ENCODE results near the gene ARHGEF7.
A peak's percentile ranks its signal among the peaks of the same experiment; 100 is the strongest.

Gene ARHGEF7

DNA sequence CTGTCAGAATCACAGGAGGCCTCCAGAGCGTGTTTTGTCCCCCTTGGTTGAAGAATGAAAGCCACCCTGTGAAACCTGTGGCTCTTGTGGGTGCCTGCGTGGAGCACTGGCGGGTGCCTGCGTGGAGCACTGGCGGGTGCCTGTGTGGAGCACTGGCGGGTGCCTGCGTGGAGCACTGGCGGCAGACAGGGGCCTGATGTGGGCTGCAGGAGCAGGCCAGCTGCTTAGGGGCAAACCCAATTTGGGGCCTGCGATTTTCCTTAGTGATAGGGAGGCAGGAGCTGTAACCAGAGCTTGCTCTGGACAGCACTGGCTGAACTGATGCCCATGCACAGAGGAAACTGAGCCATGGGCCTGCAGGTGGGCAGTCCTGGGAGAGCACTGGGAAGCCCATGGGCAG is 24.3 kb downstream of the ARHGEF7 start:
- no peak for DNase-seq (ENCODE audit: low read depth)

DNA sequence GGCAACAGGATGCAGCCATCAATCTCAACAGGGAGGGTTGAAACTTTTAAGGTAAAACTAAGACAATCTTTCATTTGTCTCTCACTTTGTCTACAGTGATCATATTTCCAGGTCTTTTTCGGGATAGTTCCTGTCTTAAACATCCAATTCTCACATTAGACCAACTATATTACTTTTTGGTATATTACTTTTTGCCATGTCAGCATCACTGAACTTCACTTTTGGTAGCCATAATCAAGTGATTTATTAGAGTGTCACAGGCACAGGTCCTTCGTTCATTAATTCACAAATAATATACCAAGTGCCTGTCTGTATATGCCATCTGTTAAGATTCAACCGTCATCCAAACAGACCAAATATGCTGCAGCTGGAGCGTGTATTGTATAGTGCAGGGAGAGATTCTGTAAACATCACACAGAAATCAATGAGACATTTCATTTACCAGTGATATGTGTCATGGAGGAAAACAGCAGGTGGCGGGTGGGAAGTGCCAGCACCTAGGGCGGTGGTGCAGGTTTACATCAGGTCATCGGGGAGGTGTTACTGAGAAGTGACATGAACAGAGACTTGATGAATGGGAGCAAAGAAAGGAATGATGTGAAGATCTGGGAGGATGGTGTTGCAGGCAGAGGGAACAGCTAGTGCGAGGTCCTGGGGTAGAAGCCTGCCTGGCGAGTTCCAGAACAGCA is 24.9 kb downstream of the ARHGEF7 start:
- DNase-seq (ENCODE audit: low read depth), result no peak

DNA sequence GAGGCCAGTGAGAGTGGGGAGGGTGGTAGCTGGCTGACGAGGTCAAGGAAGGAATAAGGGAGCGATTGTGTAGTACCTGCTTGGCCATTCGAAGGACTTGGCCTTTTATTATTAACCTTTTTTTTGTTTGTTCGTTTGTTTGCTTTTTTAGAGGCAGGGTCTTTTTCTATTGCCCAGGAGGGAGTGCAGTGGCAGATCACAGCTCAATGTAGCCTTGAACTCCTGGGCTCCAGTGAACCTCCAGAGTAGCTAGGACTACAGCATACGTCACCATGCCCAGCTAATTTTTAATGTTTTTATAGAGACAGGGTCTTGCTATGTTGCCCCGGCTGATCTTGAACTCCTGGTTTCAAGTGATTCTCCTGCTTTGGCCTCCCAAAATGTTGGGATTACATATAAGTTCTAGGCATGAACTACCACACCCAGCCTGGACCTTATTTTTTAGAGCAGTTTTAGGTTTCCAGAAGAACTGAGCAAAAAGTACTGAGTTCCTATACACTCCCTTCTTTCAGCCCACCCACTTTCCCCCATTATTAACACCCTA is 25.5 kb downstream of the ARHGEF7 start:
- no peak for DNase-seq (ENCODE audit: low read depth)

DNA sequence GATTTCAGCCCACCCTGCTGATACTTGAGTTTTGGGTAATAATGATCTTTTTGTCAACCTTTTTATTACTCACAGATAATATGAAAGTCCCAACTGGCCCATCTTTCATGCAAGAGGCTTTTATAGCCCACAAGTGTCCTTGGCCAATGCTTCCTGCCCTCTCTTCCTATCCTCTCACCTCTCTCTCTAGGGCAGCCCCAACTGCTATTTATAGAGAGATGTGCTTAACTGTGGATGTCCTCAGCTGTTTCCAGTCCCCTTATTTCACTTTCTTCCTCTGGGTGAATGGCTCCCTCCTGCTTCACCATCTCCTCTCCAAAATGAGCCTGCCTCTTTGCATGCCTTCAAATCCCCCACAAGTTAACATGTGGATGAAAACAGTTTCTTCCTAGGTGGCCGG is 27.4 kb downstream of the ARHGEF7 start:
- DNase-seq (ENCODE audit: low read depth), result no peak

DNA sequence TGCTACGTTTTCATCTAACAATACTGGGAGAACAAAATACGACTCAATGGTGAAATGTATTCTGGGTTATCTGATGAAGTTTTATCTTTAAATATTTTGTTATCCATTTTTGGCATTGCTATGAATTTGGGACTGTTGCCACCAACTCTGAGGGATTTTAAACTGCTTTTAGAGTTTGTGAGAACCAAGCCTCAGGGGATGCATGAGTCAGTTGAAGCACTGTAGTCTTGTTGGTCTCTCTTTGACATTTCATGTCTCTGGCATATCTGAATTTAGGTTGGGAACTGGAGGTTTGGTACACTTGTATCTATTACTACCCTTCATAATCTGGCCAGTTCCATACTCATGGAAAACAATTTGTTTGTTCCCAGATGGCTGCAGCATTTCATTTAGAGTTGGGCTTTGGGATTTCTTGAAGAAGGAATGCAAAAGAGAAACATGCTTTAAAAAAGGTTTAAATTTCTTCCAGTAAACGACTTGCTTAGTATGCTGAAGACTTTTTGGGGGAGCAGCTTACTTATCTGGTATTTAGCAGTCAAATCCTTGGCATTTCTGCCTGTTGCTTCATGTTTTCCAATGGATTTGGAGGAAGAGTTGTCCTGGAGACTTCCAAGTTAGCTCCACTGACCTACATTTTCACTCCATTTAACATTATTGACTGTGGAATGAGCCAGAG is 28.9 kb downstream of the ARHGEF7 start:
- DNase-seq (ENCODE audit: low read depth), result no peak

DNA sequence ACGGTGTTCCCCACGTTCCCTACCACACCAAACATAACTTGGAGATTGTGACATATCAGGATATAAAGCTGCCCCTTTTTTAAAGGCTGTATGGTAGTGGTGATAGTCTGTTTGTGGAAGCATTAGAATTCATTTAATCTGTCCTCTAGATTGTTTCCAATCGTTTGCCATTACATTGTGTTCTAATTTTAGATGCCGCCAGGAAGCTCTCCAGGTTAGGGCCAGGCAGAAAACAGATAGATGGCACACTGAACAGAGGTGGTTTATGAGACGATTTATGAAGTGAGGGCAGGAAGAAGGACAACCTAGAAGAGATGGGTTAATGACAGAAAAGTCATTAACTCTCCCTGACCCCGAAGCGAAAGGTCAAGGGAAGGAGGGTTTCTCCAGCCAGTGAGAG is 30.0 kb downstream of the ARHGEF7 start:
- DNase-seq (ENCODE audit: low read depth), result no peak

DNA sequence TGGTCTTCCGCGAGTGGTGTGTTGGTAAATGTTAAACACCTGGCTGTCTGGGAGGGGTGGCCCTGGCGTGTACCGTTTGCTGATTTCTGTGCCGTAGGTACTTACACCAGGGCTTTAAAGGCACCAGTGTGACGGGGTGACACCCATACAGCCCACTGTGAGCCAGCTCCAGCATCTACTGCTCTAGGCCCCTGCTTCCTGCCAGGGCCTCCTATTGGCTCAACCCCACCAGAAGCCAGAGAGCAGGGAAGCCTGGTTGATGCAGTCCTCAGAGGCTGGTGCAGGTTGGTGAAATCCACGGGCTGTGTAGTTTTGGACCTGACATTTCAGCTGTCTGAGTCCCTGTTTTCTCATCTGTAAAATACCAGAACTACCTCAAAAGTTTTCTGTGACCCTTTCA is 30.4 kb downstream of the ARHGEF7 start:
- DNase-seq (ENCODE audit: low read depth), result no peak

DNA sequence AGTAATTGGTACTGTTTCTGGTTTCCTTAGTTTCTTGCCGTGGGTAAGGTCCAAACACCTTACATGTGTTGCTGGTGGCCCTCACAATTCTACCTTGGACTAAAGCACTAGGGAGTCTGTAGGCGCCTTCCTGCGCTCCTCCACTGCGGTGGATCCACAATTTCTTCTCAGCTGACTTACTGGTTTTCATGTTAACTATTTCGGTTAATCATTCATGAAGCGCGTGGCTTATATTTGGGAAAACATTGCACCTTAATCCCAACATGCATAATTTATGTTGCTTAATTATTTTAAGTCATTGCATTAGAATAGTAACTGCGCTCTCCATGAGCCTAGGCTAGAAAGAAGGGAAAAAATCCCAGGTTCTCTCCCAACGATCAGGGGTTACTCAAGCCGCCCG is 37.7 kb downstream of the ARHGEF7 start:
- DNase-seq (ENCODE audit: low read depth), result no peak

DNA sequence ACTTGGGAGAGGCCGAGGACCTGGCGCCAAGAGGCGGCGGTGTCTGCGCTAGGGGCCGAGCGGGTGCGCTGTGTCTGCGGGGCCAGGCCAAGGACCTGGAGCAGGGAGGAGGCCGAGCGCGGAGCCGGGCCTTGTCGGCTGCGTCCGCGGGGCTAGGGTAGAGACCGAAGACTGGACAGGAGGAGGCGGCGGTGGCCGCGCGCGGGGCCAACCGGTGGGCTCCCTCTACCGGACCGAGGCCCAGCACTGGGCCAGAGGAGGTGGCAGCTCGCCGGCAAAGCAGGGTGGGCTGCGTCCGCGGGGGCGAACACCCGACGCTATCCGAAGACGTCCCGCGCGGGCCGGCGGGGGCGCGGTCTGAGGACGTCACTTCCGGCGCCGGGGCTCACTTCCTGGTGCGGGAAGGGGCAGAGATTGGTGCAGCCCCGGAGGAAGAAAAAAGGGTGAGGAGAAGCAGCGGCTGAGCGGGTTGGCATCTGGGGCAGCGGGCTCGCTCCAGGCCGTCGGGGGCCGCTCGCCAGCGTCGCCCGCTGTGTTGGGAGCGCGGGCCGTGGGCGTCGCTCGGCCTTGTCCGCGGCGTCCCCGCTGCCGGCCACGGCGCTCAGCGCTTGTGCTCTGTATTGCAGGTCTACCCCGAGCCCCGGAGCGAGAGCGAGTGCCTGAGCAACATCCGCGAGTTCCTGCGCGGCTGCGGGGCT is 38.3 kb downstream of the ARHGEF7 start:
- peak; percentile 90 for DNase-seq (ENCODE audit: low read depth)

DNA sequence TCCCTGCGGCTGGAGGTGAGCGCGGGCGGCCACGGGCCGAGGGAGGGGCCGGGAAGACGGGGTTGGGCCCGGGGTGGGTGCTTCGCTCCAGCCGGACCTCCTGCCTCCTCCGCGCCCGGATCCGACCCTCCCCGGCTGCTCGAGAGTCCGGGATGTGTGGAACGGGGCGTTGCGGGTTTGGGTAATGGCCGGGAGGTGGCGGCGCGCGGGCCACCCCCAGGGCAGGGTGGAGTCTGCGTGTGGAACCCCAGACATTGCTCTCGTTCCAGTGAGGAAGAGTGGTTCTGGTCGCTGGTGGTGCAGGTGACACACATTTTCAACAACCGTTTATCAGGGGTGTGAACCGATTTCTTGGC is 38.8 kb downstream of the ARHGEF7 start:
- peak; percentile 13 for DNase-seq (ENCODE audit: low read depth)

DNA sequence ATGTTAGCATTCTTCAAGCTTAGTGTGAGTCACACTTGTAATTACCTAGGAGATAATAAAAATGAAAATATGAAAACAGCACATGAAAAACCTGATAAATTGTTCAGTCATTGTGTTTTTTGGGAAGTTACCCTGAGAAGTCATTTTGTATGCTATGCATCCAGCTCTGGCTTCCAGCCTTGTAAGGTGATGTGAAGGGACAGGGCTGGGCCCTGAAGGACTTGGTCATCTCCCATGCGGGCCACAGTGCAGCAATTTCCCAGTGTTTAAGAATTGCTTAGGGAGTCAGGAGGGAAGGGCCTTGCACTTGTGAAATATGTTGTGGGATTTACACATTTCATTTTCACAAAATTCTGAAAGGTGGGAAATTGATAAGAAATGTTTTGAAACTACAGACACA is 41.3 kb downstream of the ARHGEF7 start:
- DNase-seq (ENCODE audit: low read depth), result no peak

DNA sequence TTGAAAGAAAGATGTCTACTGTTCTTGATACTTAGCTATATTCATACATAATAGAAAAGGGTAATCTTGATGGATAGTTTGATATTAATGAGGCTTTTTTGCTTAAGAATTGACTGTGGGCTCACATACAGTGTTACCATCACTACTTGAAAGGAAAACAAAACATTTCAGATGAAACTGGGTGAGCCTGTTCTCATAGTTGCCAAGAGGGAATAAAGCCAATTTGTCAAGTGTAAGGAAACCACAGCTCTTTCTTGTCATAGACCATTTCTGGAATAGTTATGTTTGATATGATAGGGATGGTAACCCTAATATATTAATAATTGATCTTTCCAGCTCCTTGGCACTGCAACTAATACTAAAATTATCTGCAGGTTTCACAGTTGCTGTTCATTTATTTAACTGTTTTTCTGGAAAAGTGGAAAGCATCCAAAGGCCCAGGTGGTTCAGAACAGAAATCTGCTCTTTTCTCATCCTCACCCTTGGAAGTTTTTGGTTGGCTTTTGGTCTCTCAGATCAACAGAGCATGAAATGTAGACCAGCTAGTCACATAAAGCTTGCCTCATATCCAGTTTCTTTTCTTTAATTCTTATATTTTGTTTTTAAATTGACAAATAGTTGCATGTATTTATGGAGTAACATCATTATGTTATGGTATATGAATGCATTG is 43.2 kb downstream of the ARHGEF7 start:
- DNase-seq (ENCODE audit: low read depth), result no peak

DNA sequence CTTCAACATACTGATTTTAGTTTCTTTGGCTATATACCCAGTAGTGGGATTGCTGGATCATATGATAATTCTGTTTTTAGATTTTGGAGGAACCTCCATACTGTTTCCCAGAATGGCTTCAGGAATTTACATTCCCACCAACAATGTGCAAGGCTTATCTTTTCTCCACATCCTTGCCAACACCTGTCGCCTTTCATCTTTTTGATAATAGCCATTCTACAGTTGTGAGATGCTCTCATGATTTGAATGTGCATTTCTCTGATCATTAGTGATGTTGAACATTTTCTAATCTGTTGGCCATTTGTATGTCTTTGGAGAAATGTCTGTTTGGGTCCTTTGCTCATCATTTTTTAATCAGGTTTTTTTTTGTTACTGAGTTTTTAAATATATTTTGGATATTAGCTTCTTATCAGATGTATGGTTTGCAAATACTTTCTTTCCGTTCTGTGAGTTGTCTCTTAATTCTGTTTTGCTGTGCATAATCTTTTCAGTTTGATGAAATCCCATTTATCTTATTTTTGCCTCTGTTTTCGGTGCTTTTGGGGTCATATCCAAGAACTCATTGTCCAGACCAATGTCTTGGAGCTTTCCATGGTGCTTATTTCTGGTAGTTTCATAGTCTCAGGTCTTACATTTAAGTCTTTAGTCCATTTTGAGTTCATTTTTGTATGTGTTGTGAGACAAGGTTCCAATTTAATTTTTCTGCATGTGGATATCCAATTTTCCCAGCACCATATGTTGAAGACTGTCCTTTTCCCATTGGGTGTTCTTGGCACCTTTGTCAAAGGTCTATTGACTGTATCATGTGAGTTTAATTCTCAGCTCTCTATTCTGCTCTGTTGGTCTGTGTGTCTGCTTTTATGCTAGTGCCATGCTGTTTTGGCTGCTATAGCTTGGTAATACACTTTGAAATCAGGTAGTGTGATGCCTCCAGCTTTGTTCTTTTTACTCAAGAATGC is 44.5 kb downstream of the ARHGEF7 start:
- no peak for DNase-seq (ENCODE audit: low read depth)

DNA sequence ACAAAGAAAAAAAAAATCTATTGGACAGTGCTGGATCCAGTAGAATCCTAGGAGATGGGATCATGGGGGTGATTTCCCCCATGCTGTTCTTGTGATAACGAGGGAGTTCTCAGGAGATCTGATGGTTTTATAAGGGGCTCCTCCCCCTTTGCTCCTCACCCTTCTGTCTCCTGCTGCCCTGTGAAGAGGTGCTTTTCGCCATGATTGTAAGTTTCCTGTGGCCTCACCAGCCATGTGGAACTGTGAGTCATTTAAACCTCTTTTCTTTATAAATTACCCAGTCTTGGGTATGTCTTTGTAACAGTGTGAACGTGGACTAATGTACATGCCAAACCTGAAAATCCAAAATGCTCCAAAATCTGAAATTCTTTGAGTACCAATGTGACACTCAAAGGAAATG is 45.5 kb downstream of the ARHGEF7 start:
- no peak for DNase-seq (ENCODE audit: low read depth)

DNA sequence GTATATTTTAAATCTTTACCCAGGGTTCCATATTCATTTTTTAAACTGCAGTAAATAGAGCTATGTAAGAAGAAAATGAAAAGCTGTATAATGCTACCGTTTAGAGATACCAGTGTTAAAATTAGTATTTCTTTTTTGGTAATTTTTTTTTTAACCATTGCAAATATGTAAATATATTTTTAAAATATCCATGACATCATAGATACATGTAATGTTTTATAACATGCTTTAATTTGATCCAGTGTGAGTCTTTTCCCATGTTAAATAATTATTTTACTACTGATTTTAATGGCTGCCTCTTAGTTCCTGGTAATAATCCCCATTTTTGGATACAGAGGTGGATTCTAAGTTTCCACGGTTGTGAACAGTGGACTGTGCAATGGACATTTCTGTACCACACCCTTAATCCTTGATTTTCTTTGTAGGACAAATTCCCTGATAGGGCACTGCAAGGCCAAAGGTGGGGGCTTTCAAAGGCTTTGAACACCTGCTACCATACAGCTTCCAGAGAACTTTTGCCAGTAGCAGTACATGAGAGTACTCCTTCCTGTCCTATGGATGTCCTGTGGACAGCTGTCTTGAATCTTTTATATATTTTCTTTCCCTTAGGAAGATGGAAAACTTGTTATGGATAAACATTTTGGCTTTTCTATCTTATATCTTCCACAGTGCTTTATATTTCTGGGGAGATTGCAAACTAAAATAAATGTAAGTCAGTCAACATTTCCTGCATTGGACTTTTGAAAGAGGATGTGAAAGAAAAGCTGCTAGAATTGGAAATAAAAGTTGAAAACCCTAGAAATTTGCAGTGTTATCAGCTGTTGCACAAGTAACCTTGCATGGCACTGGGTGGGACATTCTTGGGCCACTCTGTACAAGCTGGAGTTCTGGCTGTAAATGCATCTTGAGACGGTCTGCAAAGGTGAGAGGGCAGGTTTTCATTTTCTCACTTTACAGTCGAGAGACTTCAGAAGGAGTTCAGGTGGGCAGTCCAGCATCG is 46.8 kb downstream of the ARHGEF7 start:
- no peak for DNase-seq (ENCODE audit: low read depth)

DNA sequence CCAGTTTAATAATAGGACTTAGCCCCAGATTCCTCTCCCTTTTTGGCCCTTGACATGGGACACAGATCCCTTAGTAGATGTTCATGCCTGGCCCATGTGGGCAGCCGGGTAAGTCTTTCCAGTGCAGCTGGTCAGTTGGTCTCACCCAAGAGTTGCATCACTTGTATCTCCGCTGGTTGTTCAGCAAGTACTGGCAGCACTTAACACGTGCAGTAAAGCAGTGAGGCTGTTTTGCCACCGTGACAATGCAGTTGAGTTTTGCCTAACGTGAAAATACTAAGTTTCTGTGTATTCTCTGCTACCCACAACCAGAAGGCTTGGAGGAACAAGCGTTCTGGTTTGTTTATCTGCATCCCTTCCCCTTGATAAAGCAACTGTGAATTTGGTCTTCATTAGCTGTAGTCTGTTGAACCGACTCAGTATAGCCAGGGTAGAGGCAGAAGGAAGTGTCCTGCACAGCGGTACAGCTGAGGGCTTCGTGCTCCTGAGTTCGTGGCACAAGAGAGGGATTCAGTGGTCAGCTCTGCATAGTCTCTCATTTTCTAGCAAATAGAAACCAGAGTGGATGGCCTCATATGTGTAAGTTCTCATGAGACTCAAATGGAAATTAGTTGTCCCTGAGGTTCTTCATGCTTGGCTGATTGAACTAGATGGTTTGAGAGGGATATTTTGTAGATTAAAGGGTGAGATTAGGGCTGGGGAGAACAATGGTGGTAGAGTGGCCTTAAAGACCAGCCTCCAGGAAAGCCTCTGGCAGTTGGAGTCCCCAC is 50.3 kb downstream of the ARHGEF7 start:
- DNase-seq (ENCODE audit: low read depth), result no peak

DNA sequence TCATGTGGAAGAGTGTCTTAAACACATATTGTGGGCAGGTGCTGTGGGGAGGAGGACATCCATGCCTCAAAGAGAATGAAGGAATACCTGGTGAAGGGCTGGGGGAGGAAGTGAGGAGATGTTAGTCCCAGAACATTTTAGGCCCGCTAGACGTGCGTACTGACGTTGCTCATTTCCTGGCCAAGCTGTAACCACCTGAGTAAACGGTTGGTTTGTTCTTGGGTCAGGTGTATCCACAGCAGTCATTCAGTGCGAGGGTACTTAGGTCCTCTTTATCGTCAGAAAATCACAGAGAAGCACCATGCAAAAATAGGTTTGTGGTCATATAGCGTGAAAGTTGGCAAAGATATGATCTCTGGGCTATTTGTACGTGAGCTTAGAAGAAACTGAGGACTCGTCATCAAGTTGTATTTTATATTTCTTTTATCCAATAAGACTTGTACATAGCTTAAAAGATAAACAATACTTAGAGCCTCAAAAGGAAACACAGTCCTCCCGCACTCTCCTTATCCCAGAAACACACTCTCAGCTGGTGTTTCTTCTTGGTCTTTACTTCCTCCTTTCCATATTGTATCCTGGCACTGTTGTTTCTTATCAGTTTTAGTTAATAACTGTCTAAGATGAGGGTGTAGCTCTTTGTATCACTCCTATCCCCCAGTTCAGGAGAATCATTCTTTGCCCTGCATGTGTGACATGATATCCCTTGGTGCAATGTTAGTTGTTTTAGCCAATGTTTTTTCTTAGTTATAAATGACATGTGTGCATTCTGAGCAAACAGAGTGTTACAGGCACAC is 52.0 kb downstream of the ARHGEF7 start:
- no peak for DNase-seq (ENCODE audit: low read depth)

DNA sequence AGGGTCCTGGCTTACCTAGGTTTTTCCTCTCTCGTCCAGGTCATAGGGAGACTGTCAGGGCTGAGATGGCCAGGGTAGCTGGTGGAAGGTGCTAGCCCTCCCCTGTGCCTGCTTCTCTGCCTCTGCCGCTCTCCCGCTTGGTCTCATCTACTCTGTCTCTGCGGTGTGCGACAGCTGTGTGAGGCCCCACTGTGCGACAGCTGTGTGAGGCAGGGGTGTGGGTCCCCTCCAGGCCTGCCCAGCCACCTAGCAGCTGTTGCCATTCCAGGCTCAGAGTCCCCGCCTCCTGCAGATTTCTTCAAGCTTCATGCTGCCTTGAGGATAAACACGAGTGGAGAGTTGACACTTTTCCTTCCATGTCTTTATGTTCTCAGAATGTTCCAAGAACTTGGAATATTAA is 53.0 kb downstream of the ARHGEF7 start:
- no peak for DNase-seq (ENCODE audit: low read depth)

DNA sequence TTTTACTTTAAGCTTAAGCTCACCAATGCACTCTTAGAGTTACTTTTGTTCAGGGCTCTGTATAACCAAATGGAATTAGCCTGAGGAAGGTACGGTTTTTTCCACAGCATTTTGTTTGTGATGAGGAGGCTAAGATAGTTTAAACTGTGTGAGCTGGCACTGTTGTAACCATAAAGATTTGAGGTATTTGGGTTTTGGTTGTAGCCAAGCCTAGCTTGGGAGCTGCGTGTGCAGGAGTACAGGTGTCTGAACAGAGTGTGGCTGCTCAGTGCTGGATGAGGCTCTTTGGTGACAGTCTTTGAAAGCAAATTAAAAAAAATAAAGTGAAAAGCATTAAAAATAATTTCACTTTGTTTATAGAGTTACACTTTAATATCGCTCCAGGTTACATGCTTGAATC is 56.0 kb downstream of the ARHGEF7 start:
- no peak for DNase-seq (ENCODE audit: low read depth)
